HEK293 (cell line): ENCODE results near the gene ANKRD63.
A peak's percentile ranks its signal among the peaks of the same experiment; 100 is the strongest.

ENCODE experiments used
- FEZF1 ChIP-seq: fragments of 450-650 bp; formaldehyde crosslinking; IDR thresholded peaks from 2 replicates; pipeline ENCODE4 v1.5.1; 2016; ENCODE audit warnings: missing biosample characterization, missing genetic modification characterization
- GLIS2 ChIP-seq: fragments of 450-650 bp; formaldehyde crosslinking; IDR thresholded peaks from 2 replicates; pipeline ENCODE4 v1.5.1; 2016; ENCODE audit warnings: missing biosample characterization, missing genetic modification characterization
- HOXA7 ChIP-seq: sonication (generic); formaldehyde crosslinking; IDR thresholded peaks from 2 replicates; pipeline ENCODE4 v1.8.1; 2022; ENCODE audit warnings: missing genetic modification reagents, borderline replicate concordance
- REPIN1 ChIP-seq: fragments of 450-650 bp; formaldehyde crosslinking; IDR thresholded peaks from 2 replicates; pipeline ENCODE4 v1.5.1; 2017; ENCODE audit warnings: missing biosample characterization, missing genetic modification characterization, low read depth
- TCF7L2 ChIP-seq: IDR thresholded peaks from 2 replicates; pipeline ENCODE4 v1.6.1; 2011; ENCODE audit warnings: low read depth, mild to moderate bottlenecking, inconsistent platforms, low read length, moderate library complexity, borderline replicate concordance
- ZBTB20 ChIP-seq: fragments of 450-650 bp; formaldehyde crosslinking; IDR thresholded peaks from 2 replicates; pipeline ENCODE4 v1.5.1; 2016; ENCODE audit warnings: missing biosample characterization, missing genetic modification characterization
- ZBTB8A ChIP-seq: fragments of 450-650 bp; formaldehyde crosslinking; IDR thresholded peaks from 2 replicates; pipeline ENCODE4 v1.5.1; 2016; ENCODE audit warnings: missing biosample characterization, missing genetic modification characterization
- ZFP41 ChIP-seq: fragments of 450-650 bp; formaldehyde crosslinking; IDR thresholded peaks from 2 replicates; pipeline ENCODE4 v1.5.1; 2016; ENCODE audit warnings: missing biosample characterization, missing genetic modification characterization, borderline replicate concordance
- ZFP69B ChIP-seq: fragments of 450-650 bp; formaldehyde crosslinking; IDR thresholded peaks from 2 replicates; pipeline ENCODE4 v1.5.1; 2016; ENCODE audit warnings: missing biosample characterization, missing genetic modification characterization
- ZNF19 ChIP-seq: fragments of 450-650 bp; formaldehyde crosslinking; IDR thresholded peaks from 2 replicates; pipeline ENCODE4; 2016; ENCODE audit warnings: missing biosample characterization, missing genetic modification characterization, low read depth
- ZNF274 ChIP-seq, 2 experiments: fragments of 200-500 bp in 1 of 2; fragments of 450-650 bp in 1 of 2; sonication (Bioruptor generic) in 1 of 2; formaldehyde crosslinking in 1 of 2; IDR thresholded peaks; 2 replicates each; pipeline versions ENCODE4 v1.5.1 to v1.6.1; 2014 to 2016; ENCODE audit warnings: borderline replicate concordance in 1 of 2, inconsistent platforms in 1 of 2, low read length in 1 of 2, missing biosample characterization in 1 of 2, missing genetic modification characterization in 1 of 2
- ZNF354C ChIP-seq: fragments of 450-650 bp; formaldehyde crosslinking; IDR thresholded peaks from 2 replicates; pipeline ENCODE4 v1.5.1; 2016; ENCODE audit warnings: missing biosample characterization, missing genetic modification characterization, low read depth, borderline replicate concordance
- ZNF514 ChIP-seq: fragments of 450-650 bp; formaldehyde crosslinking; IDR thresholded peaks from 2 replicates; pipeline ENCODE4 v1.5.1; 2016; ENCODE audit warnings: missing biosample characterization, missing genetic modification characterization
- ZNF600 ChIP-seq: fragments of 450-650 bp; formaldehyde crosslinking; IDR thresholded peaks from 2 replicates; pipeline ENCODE4 v1.5.1; 2016; ENCODE audit warnings: missing biosample characterization, missing genetic modification characterization
- ZNF660 ChIP-seq: fragments of 450-650 bp; IDR thresholded peaks from 2 replicates; pipeline ENCODE4 v1.5.1; 2018; ENCODE audit warnings: missing biosample characterization, mild to moderate bottlenecking, missing genetic modification characterization
- ZNF768 ChIP-seq: fragments of 450-650 bp; formaldehyde crosslinking; IDR thresholded peaks from 2 replicates; pipeline ENCODE4 v1.5.1; 2018; ENCODE audit warnings: missing biosample characterization, mild to moderate bottlenecking, missing genetic modification characterization
- ZSCAN16 ChIP-seq: fragments of 450-650 bp; formaldehyde crosslinking; IDR thresholded peaks from 2 replicates; pipeline ENCODE4 v1.5.1; 2016; ENCODE audit warnings: missing biosample characterization, missing genetic modification characterization
- ZSCAN30 ChIP-seq: fragments of 450-650 bp; IDR thresholded peaks from 2 replicates; pipeline ENCODE4 v1.5.1; 2018; ENCODE audit warnings: missing biosample characterization, mild to moderate bottlenecking, missing genetic modification characterization, moderate library complexity
- ZXDB ChIP-seq: fragments of 450-650 bp; formaldehyde crosslinking; IDR thresholded peaks from 2 replicates; pipeline ENCODE4 v1.5.1; 2016; ENCODE audit warnings: missing biosample characterization, missing genetic modification characterization
- TF ChIP-seq, protein P1 (sequence below): fragments of 450-650 bp; formaldehyde crosslinking; conservative IDR thresholded peaks from 2 replicates; pipeline ENCODE4 v1.5.1; 2016; ENCODE audit warnings: low read depth, missing biosample characterization, missing genetic modification characterization
- TF ChIP-seq, protein P2 (sequence below): fragments of 450-650 bp; formaldehyde crosslinking; IDR thresholded peaks from 2 replicates; pipeline ENCODE4 v1.5.1; 2016; ENCODE audit warnings: missing biosample characterization, missing genetic modification characterization, low read depth
- TF ChIP-seq, protein P3 (sequence below): fragments of 450-650 bp; formaldehyde crosslinking; IDR thresholded peaks from 2 replicates; pipeline ENCODE4; 2016; ENCODE audit warnings: missing biosample characterization, missing genetic modification characterization
- TF ChIP-seq, protein P4 (sequence below): sonication (generic); formaldehyde crosslinking; IDR thresholded peaks from 2 replicates; pipeline ENCODE4 v1.8.1; 2022; ENCODE audit warnings: mild to moderate bottlenecking, moderate library complexity, missing genetic modification reagents
- TF ChIP-seq, protein P5 (sequence below): fragments of 450-650 bp; formaldehyde crosslinking; IDR thresholded peaks from 2 replicates; pipeline ENCODE4 v1.5.1; 2016; ENCODE audit warnings: missing biosample characterization, missing genetic modification characterization
- TF ChIP-seq, protein P6 (sequence below): fragments of 450-650 bp; formaldehyde crosslinking; IDR thresholded peaks from 2 replicates; pipeline ENCODE4 v1.5.1; 2016; ENCODE audit warnings: missing biosample characterization, missing genetic modification characterization
- TF ChIP-seq, protein P7 (sequence below): fragments of 450-650 bp; formaldehyde crosslinking; IDR thresholded peaks from 2 replicates; pipeline ENCODE4 v1.5.1; 2017; ENCODE audit warnings: missing biosample characterization, missing genetic modification characterization

ANKRD63 gene

DNA sequence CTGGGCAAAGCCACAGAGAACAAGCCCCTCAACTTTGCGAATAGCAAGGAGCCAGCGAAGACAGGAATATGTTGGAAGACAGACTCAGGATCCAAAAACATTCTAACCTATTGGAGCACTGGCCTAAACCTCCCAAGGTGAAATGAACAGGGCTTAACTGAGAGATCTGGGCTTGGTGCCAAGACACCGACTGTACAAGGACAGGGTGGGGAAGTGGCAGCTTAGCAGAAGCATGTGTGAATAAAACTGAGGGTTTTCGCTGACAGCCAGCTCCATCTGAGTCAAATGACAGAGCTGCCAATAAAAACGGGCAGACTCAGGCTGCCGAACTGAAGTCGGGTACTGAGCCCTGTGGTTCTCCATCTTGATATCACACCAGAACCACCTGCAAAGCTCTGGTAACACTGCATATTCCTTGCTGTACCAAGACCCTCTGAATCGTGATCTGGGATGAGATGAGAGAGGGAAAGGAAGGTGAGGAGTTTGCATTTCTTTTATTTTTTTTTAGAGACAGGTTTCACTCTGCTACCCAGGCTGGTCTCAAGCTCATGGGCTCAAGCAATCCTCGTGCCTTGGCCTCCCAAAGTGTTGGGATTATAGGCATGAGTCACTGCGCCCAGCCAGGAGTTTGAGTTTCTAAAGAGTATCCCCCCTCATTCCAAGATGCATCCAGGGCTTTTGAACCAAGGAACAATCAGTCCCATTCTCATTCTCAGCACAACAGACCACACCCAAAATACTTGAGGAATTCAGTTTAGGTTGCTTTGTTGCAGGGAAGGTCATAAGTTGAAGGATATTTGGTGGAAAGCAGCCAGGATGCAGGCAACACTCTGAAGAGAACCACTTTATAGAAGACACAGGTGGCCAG, 30.9 kb upstream of the ANKRD63 start (continued):
- no peak for TF ChIP-seq ZNF19 (tag by site-specific recombination)
- TF ChIP-seq, protein P1, sequence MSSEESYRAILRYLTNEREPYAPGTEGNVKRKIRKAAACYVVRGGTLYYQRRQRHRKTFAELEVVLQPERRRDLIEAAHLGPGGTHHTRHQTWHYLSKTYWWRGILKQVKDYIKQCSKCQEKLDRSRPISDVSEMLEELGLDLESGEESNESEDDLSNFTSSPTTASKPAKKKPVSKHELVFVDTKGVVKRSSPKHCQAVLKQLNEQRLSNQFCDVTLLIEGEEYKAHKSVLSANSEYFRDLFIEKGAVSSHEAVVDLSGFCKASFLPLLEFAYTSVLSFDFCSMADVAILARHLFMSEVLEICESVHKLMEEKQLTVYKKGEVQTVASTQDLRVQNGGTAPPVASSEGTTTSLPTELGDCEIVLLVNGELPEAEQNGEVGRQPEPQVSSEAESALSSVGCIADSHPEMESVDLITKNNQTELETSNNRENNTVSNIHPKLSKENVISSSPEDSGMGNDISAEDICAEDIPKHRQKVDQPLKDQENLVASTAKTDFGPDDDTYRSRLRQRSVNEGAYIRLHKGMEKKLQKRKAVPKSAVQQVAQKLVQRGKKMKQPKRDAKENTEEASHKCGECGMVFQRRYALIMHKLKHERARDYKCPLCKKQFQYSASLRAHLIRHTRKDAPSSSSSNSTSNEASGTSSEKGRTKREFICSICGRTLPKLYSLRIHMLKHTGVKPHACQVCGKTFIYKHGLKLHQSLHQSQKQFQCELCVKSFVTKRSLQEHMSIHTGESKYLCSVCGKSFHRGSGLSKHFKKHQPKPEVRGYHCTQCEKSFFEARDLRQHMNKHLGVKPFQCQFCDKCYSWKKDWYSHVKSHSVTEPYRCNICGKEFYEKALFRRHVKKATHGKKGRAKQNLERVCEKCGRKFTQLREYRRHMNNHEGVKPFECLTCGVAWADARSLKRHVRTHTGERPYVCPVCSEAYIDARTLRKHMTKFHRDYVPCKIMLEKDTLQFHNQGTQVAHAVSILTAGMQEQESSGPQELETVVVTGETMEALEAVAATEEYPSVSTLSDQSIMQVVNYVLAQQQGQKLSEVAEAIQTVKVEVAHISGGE (tag by site-specific recombination), result no peak
- peak; percentile 28; the same call in 1 of the 2 replicates for TF ChIP-seq ZBTB20 (tag by site-specific recombination)
- no peak for TF ChIP-seq ZFP69B
- no peak for TF ChIP-seq ZNF274 (IDR thresholded peaks at IDR 0.05; ENCODE audit: low read length)
- TF ChIP-seq ZNF274 (tag by site-specific recombination; IDR thresholded peaks at IDR 0.05; ENCODE audit: borderline replicate concordance), result no peak
- no peak for TF ChIP-seq TCF7L2
- no peak for TF ChIP-seq ZNF514
- TF ChIP-seq ZNF660 (tag by site-specific recombination), result 0 out of 2 replicates have a peak, but pooled peaks have one; percentile 72
- TF ChIP-seq ZFP41 (tag by site-specific recombination), result no peak
- TF ChIP-seq ZNF768 (tag by site-specific recombination), result no peak
- no peak for TF ChIP-seq ZNF354C
- no peak for TF ChIP-seq HOXA7
- no peak for TF ChIP-seq ZXDB (tag by site-specific recombination)
- TF ChIP-seq, protein P2, sequence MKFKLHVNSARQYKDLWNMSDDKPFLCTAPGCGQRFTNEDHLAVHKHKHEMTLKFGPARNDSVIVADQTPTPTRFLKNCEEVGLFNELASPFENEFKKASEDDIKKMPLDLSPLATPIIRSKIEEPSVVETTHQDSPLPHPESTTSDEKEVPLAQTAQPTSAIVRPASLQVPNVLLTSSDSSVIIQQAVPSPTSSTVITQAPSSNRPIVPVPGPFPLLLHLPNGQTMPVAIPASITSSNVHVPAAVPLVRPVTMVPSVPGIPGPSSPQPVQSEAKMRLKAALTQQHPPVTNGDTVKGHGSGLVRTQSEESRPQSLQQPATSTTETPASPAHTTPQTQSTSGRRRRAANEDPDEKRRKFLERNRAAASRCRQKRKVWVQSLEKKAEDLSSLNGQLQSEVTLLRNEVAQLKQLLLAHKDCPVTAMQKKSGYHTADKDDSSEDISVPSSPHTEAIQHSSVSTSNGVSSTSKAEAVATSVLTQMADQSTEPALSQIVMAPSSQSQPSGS (tag by site-specific recombination), result no peak
- TF ChIP-seq, protein P3, sequence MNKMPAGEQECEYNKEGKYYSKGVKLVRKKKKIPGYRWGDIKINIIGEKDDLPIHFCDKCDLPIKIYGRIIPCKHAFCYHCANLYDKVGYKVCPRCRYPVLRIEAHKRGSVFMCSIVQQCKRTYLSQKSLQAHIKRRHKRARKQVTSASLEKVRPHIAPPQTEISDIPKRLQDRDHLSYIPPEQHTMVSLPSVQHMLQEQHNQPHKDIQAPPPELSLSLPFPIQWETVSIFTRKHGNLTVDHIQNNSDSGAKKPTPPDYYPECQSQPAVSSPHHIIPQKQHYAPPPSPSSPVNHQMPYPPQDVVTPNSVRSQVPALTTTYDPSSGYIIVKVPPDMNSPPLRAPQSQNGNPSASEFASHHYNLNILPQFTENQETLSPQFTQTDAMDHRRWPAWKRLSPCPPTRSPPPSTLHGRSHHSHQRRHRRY (tag by site-specific recombination), result no peak
- no peak for TF ChIP-seq REPIN1 (tag by site-specific recombination)
- peak; percentile 37; the same call in 1 of the 2 replicates for TF ChIP-seq ZBTB8A
- TF ChIP-seq, protein P4, sequence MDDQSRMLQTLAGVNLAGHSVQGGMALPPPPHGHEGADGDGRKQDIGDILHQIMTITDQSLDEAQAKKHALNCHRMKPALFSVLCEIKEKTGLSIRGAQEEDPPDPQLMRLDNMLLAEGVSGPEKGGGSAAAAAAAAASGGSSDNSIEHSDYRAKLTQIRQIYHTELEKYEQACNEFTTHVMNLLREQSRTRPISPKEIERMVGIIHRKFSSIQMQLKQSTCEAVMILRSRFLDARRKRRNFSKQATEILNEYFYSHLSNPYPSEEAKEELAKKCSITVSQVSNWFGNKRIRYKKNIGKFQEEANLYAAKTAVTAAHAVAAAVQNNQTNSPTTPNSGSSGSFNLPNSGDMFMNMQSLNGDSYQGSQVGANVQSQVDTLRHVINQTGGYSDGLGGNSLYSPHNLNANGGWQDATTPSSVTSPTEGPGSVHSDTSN (CRISPR knock-in tag), result no peak
- TF ChIP-seq, protein P5, sequence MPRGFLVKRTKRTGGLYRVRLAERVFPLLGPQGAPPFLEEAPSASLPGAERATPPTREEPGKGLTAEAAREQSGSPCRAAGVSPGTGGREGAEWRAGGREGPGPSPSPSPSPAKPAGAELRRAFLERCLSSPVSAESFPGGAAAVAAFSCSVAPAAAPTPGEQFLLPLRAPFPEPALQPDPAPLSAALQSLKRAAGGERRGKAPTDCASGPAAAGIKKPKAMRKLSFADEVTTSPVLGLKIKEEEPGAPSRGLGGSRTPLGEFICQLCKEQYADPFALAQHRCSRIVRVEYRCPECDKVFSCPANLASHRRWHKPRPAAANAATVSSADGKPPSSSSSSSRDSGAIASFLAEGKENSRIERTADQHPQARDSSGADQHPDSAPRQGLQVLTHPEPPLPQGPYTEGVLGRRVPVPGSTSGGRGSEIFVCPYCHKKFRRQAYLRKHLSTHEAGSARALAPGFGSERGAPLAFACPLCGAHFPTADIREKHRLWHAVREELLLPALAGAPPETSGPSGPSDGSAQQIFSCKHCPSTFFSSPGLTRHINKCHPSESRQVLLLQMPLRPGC (tag by site-specific recombination), result no peak
- no peak for TF ChIP-seq GLIS2 (tag by site-specific recombination)
- TF ChIP-seq, protein P6, sequence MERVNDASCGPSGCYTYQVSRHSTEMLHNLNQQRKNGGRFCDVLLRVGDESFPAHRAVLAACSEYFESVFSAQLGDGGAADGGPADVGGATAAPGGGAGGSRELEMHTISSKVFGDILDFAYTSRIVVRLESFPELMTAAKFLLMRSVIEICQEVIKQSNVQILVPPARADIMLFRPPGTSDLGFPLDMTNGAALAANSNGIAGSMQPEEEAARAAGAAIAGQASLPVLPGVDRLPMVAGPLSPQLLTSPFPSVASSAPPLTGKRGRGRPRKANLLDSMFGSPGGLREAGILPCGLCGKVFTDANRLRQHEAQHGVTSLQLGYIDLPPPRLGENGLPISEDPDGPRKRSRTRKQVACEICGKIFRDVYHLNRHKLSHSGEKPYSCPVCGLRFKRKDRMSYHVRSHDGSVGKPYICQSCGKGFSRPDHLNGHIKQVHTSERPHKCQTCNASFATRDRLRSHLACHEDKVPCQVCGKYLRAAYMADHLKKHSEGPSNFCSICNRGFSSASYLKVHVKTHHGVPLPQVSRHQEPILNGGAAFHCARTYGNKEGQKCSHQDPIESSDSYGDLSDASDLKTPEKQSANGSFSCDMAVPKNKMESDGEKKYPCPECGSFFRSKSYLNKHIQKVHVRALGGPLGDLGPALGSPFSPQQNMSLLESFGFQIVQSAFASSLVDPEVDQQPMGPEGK (tag by site-specific recombination), result no peak
- no peak for TF ChIP-seq ZSCAN30
- peak; percentile 40; the same call in 1 of the 2 replicates for TF ChIP-seq ZNF600 (tag by site-specific recombination)
- TF ChIP-seq FEZF1 (tag by site-specific recombination), result peak; percentile 88
- TF ChIP-seq, protein P7, sequence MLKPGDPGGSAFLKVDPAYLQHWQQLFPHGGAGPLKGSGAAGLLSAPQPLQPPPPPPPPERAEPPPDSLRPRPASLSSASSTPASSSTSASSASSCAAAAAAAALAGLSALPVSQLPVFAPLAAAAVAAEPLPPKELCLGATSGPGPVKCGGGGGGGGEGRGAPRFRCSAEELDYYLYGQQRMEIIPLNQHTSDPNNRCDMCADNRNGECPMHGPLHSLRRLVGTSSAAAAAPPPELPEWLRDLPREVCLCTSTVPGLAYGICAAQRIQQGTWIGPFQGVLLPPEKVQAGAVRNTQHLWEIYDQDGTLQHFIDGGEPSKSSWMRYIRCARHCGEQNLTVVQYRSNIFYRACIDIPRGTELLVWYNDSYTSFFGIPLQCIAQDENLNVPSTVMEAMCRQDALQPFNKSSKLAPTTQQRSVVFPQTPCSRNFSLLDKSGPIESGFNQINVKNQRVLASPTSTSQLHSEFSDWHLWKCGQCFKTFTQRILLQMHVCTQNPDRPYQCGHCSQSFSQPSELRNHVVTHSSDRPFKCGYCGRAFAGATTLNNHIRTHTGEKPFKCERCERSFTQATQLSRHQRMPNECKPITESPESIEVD, result no peak
- TF ChIP-seq ZSCAN16 (tag by site-specific recombination), result no peak
